ENCODE results near the gene FAM174B. TPM values are rescaled to one million over a fixed set of nuclear protein-coding genes. Genes with fewer than 3 reads are reported as not detected.

The FAM174B gene
- total and polyA plus RNA-seq, 2 donors (not counting 1 experiment from before 2014, with no cell fraction given), result 0.03 to 1.9 TPM

GRCh38 chr15:92648190-92648875 is 7.2 kb downstream of the FAM174B start:
- Mint-ChIP-seq H3K9me3 (ENCODE audit: insufficient read depth) (peaks cover 2% of the 10 kb centered on the region), H3K27me3 (peaks cover 38% of the 10 kb centered on the region), H3K27ac (no peak overlapping the region), H3K4me3 (no peak overlapping the region), H3K4me1 (no peaks in the 10 kb centered on the region)
- Histone ChIP-seq H3K4me3 (ENCODE audit: control extremely low read depth in 1 of 5, extremely low read depth in 1 of 5, insufficient read depth in 1 of 5, low read depth in 2 of 5, low read length in 4 of 5) (no peak overlapping the region), H2AFZ (ENCODE audit: insufficient read depth, low read depth, low read length, poor library complexity, severe bottlenecking) (no peak overlapping the region), H3K9me3 (ENCODE audit: control extremely low read depth in 1 of 3, control insufficient read depth in 2 of 3, insufficient read depth in 1 of 3, low read length in 2 of 3) (peaks cover 0 to 3% (median 0%) of the 10 kb centered on the region in 3 donors), H3K9ac (ENCODE audit: low read length) (no peak overlapping the region), H3K27ac (ENCODE audit: low read length in 2 of 2) (no peak overlapping the region), H3K4me1 (ENCODE audit: control insufficient read depth in 2 of 2, insufficient read depth in 2 of 2, low read length in 2 of 2) (no peaks in the 10 kb centered on the region), H3K36me3 (replicated peaks in 1 of 2; ENCODE audit: control extremely low read depth in 1 of 2, control insufficient read depth in 1 of 2, extremely low read depth in 1 of 2, insufficient read depth in 2 of 2, low read length in 1 of 2) (no peaks in the 10 kb centered on the region), H3K79me2 (ENCODE audit: control insufficient read depth, insufficient read depth, low read length) (no peaks in the 10 kb centered on the region), H4K20me1 (ENCODE audit: control insufficient read depth, insufficient read depth, low read length, poor library complexity, severe bottlenecking) (no peaks in the 10 kb centered on the region), H3K4me2 (replicated peaks; ENCODE audit: low read depth, low read length, poor library complexity, severe bottlenecking) (no peak overlapping the region), H3K27me3 (replicated peaks in 1 of 4; ENCODE audit: control extremely low read depth in 1 of 4, control insufficient read depth in 3 of 4, insufficient read depth in 4 of 4, low read length in 3 of 4) (peaks cover 0 to 11% (median 0%) of the 10 kb centered on the region in 4 experiments)
- no peak for ATAC-seq (ENCODE audit: low read depth)
- CTCF ChIA-PET, result no interaction called here
- POLR2A ChIA-PET, result no interaction called here
- intact Hi-C loops (cut with micrococcal nuclease), result no loop called here
- TF ChIP-seq EZH2 (IDR thresholded peaks at IDR 0.05; ENCODE audit: borderline replicate concordance, insufficient read depth, low read depth, low read length, poor library complexity, severe bottlenecking), result no peak
- DNase-seq, result no peak
- WGBS (ENCODE audit: insufficient coverage), result 82% methylated on average over 2 of the region's 8 CpGs

GRCh38 chr15:92647467-92648163 is 8.0 kb downstream of the FAM174B start:
- peaks cover 0 to 3% (median 0%) of the 10 kb centered on the region in 3 donors for H3K9me3 ChIP-seq (ENCODE audit: control extremely low read depth in 1 of 3, control insufficient read depth in 2 of 3, insufficient read depth in 1 of 3, low read length in 2 of 3)
- H2AFZ ChIP-seq (ENCODE audit: insufficient read depth, low read depth, low read length, poor library complexity, severe bottlenecking), result no peak overlapping the region
- ChIA-PET POLR2A (no interaction called here), CTCF (no interaction called here)
- intact Hi-C loops (cut with micrococcal nuclease), result no loop called here
- peaks cover 30% of the 10 kb centered on the region for H3K27me3 Mint-ChIP-seq
- no peak for DNase-seq
- no peak for TF ChIP-seq CTCF (IDR thresholded peaks at IDR 0.05)
- TF ChIP-seq EZH2 (IDR thresholded peaks at IDR 0.05; ENCODE audit: borderline replicate concordance, insufficient read depth, low read depth, low read length, poor library complexity, severe bottlenecking), result no peak
- WGBS (ENCODE audit: insufficient coverage), result no CpG with 5 or more reads among the region's 1 CpG
- H3K36me3 ChIP-seq (replicated peaks in 1 of 2; ENCODE audit: control extremely low read depth in 1 of 2, control insufficient read depth in 1 of 2, extremely low read depth in 1 of 2, insufficient read depth in 2 of 2, low read length in 1 of 2), result no peaks in the 10 kb centered on the region
- no peak overlapping the region for H3K9ac ChIP-seq (ENCODE audit: low read length)
- H3K4me3 Mint-ChIP-seq, result no peak overlapping the region
- no peaks in the 10 kb centered on the region for H3K4me1 ChIP-seq (ENCODE audit: control insufficient read depth in 2 of 2, insufficient read depth in 2 of 2, low read length in 2 of 2)
- no peaks in the 10 kb centered on the region for H3K4me1 Mint-ChIP-seq
- H3K4me3 ChIP-seq (ENCODE audit: control extremely low read depth in 1 of 5, extremely low read depth in 1 of 5, insufficient read depth in 1 of 5, low read depth in 2 of 5, low read length in 4 of 5), result no peak overlapping the region
- H3K79me2 ChIP-seq (ENCODE audit: control insufficient read depth, insufficient read depth, low read length), result no peaks in the 10 kb centered on the region
- peaks cover 2% of the 10 kb centered on the region for H3K9me3 Mint-ChIP-seq (ENCODE audit: insufficient read depth)
- no peaks in the 10 kb centered on the region for H4K20me1 ChIP-seq (ENCODE audit: control insufficient read depth, insufficient read depth, low read length, poor library complexity, severe bottlenecking)
- peaks cover 0 to 4% (median 0%) of the 10 kb centered on the region in 4 experiments for H3K27me3 ChIP-seq (replicated peaks in 1 of 4; ENCODE audit: control extremely low read depth in 1 of 4, control insufficient read depth in 3 of 4, insufficient read depth in 4 of 4, low read length in 3 of 4)
- no peak overlapping the region for H3K27ac Mint-ChIP-seq
- no peak for ATAC-seq (ENCODE audit: low read depth)
- H3K4me2 ChIP-seq (replicated peaks; ENCODE audit: low read depth, low read length, poor library complexity, severe bottlenecking), result no peak overlapping the region
- H3K27ac ChIP-seq (ENCODE audit: low read length in 2 of 2), result no peak overlapping the region
